ENCODE results near the gene SERPINB5. TPM values are rescaled to one million over a fixed set of nuclear protein-coding genes. Genes with fewer than 3 reads are reported as not detected.

The SERPINB5 gene
- total RNA-seq, 1 experiment from 2014 or later = not detected

DNA sequence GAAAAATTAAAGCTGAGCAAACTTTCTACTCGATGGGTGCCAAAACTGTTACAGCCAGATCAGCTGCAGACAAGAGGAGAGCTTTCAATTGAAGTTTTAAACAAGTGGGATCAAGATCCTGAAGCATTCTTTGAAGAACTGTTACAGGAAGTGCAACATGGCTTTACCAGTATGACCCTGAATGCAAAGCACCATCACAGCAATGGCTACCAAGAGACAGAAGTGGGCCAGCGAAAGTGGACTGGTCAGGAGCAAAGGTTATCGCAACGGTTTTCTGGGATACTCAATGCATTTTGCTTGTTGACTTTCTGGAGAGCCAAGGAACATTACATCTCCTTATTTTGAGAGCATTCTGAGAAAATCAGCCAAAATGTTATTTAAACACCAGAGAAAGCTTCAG is 9.1 kb upstream of the SERPINB5 start:
- Histone ChIP-seq H3K27me3 (ENCODE audit: control insufficient read depth, insufficient read depth, low read length) (no peaks in the 10 kb centered on the region), H3K27ac (ENCODE audit: low read length) (no peak overlapping the region), H3K4me3 (ENCODE audit: low read depth in 2 of 2, low read length in 2 of 2) (no peak overlapping the region), H3K36me3 (ENCODE audit: control insufficient read depth, insufficient read depth, low read length) (no peaks in the 10 kb centered on the region), H3K4me1 (ENCODE audit: control insufficient read depth, insufficient read depth, low read length) (no peaks in the 10 kb centered on the region), H3K9me3 (ENCODE audit: control insufficient read depth, insufficient read depth, low read depth, low read length) (no peaks in the 10 kb centered on the region)
- BruUV-seq (replicated peaks) = no TSS peak
- no peak for TF ChIP-seq SIN3A (IDR thresholded peaks at IDR 0.05; ENCODE audit: borderline replicate concordance, insufficient read depth, low read depth, low read length)
- TF ChIP-seq, protein P1, sequence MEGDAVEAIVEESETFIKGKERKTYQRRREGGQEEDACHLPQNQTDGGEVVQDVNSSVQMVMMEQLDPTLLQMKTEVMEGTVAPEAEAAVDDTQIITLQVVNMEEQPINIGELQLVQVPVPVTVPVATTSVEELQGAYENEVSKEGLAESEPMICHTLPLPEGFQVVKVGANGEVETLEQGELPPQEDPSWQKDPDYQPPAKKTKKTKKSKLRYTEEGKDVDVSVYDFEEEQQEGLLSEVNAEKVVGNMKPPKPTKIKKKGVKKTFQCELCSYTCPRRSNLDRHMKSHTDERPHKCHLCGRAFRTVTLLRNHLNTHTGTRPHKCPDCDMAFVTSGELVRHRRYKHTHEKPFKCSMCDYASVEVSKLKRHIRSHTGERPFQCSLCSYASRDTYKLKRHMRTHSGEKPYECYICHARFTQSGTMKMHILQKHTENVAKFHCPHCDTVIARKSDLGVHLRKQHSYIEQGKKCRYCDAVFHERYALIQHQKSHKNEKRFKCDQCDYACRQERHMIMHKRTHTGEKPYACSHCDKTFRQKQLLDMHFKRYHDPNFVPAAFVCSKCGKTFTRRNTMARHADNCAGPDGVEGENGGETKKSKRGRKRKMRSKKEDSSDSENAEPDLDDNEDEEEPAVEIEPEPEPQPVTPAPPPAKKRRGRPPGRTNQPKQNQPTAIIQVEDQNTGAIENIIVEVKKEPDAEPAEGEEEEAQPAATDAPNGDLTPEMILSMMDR (IDR thresholded peaks at IDR 0.05) = no peak
- no peak for TF ChIP-seq POLR2AphosphoS5 (IDR thresholded peaks at IDR 0.05; ENCODE audit: low read depth, low read length)
- TF ChIP-seq, protein P2, sequence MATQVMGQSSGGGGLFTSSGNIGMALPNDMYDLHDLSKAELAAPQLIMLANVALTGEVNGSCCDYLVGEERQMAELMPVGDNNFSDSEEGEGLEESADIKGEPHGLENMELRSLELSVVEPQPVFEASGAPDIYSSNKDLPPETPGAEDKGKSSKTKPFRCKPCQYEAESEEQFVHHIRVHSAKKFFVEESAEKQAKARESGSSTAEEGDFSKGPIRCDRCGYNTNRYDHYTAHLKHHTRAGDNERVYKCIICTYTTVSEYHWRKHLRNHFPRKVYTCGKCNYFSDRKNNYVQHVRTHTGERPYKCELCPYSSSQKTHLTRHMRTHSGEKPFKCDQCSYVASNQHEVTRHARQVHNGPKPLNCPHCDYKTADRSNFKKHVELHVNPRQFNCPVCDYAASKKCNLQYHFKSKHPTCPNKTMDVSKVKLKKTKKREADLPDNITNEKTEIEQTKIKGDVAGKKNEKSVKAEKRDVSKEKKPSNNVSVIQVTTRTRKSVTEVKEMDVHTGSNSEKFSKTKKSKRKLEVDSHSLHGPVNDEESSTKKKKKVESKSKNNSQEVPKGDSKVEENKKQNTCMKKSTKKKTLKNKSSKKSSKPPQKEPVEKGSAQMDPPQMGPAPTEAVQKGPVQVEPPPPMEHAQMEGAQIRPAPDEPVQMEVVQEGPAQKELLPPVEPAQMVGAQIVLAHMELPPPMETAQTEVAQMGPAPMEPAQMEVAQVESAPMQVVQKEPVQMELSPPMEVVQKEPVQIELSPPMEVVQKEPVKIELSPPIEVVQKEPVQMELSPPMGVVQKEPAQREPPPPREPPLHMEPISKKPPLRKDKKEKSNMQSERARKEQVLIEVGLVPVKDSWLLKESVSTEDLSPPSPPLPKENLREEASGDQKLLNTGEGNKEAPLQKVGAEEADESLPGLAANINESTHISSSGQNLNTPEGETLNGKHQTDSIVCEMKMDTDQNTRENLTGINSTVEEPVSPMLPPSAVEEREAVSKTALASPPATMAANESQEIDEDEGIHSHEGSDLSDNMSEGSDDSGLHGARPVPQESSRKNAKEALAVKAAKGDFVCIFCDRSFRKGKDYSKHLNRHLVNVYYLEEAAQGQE (IDR thresholded peaks at IDR 0.05; ENCODE audit: insufficient read depth in 1 of 2, low read depth in 2 of 2, low read length in 1 of 2) = no peak
- no peak for TF ChIP-seq TCF7L2 (IDR thresholded peaks at IDR 0.05; ENCODE audit: low read depth, low read length)
- CTCF ChIA-PET = no interaction called here
- ATAC-seq = no peak
- intact Hi-C loops (cut with micrococcal nuclease; ENCODE audit: unreplicated experiment) = no loop called here
- in situ Hi-C loops (cut with HindIII; ENCODE audit: low pct_unique_long_range_greater_than_20kb, low sequenced_read_pairs) = no loop called here
- no peak for DNase-seq (ENCODE audit: low read depth, low spot score)
- POLR2A ChIA-PET = no interaction called here

DNA sequence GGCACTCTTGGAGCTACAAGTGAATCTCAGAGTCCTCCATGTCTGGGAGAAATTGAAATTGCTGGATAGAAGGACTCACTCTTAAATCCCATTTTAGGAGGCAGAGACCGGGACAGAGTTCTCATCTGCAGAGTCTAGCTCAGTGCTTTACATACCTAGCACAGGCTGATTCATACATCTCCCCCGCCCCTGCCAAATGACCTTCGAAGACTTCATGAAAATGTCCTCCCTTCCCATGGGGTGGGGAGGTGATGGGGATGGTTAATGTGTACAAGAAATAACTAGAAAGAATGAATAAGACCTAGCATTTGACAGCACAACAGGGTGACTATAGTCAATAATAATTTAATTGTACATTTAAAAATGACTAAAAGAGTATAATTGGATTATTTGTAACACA is 8.2 kb upstream of the SERPINB5 start:
- Histone ChIP-seq H3K27me3 (ENCODE audit: control insufficient read depth, insufficient read depth, low read length) (no peaks in the 10 kb centered on the region), H3K27ac (ENCODE audit: low read length) (no peak overlapping the region), H3K4me1 (ENCODE audit: control insufficient read depth, insufficient read depth, low read length) (no peaks in the 10 kb centered on the region), H3K4me3 (ENCODE audit: low read depth in 2 of 2, low read length in 2 of 2) (no peak overlapping the region), H3K36me3 (ENCODE audit: control insufficient read depth, insufficient read depth, low read length) (no peaks in the 10 kb centered on the region), H3K9me3 (ENCODE audit: control insufficient read depth, insufficient read depth, low read depth, low read length) (no peaks in the 10 kb centered on the region)
- CTCF ChIA-PET = no interaction called here
- BruUV-seq (replicated peaks) = no TSS peak
- POLR2A ChIA-PET = no interaction called here
- in situ Hi-C loops (cut with HindIII; ENCODE audit: low pct_unique_long_range_greater_than_20kb, low sequenced_read_pairs) (no loop called here), intact Hi-C loops (cut with micrococcal nuclease; ENCODE audit: unreplicated experiment) (no loop called here)
- TF ChIP-seq POLR2AphosphoS5 (IDR thresholded peaks at IDR 0.05; ENCODE audit: low read depth, low read length) (no peak), SIN3A (IDR thresholded peaks at IDR 0.05; ENCODE audit: borderline replicate concordance, insufficient read depth, low read depth, low read length) (no peak), TCF7L2 (IDR thresholded peaks at IDR 0.05; ENCODE audit: low read depth, low read length) (no peak)
- TF ChIP-seq, protein P2 (IDR thresholded peaks at IDR 0.05; ENCODE audit: insufficient read depth in 1 of 2, low read depth in 2 of 2, low read length in 1 of 2) = no peak
- TF ChIP-seq, protein P1 (IDR thresholded peaks at IDR 0.05) = no peak
- ATAC-seq = no peak
- DNase-seq (ENCODE audit: low read depth, low spot score) = no peak
